ENCODE results near the gene CPED1.
A peak's percentile ranks its signal among the peaks of the same experiment; 100 is the strongest.

The CPED1 gene

GRCh38 chr7:120991161-120991560 lies 2.6 kb downstream of the CPED1 start:
- Histone ChIP-seq H3K27ac (peak overlapping the region; percentile 64), H3K27me3 (replicated peaks) (no peaks in the 10 kb centered on the region), H3K4me3 (ENCODE audit: low read depth, low read length) (peak overlapping the region; percentile 61), H3K36me3 (replicated peaks) (no peaks in the 10 kb centered on the region)
- TF ChIP-seq CTCF (IDR thresholded peaks at IDR 0.05; ENCODE audit: low read depth, low read length, missing control alignments) = no peak
- in situ Hi-C loops (cut with HindIII; ENCODE audit: low pct_ligation_motif_present, low sequenced_read_pairs) = loop anchor here (25.0 kb wide), 2 partner anchors 96 to 346 kb away; partner anchors contain the start of gene WNT16
- no peak for DNase-seq

- H3K27me3 ChIP-seq (replicated peaks) = no peaks in the 10 kb centered on the region
- in situ Hi-C loops (cut with HindIII; ENCODE audit: low pct_ligation_motif_present, low sequenced_read_pairs) = loop anchor here (25.0 kb wide), 2 partner anchors 96 to 346 kb away; partner anchors contain the start of gene WNT16
- no peak for DNase-seq
- H3K36me3 ChIP-seq (replicated peaks) = no peaks in the 10 kb centered on the region
- H3K4me3 ChIP-seq (ENCODE audit: low read depth, low read length) = peak overlapping the region; percentile 61
- TF ChIP-seq CTCF (IDR thresholded peaks at IDR 0.05; ENCODE audit: low read depth, low read length, missing control alignments) = no peak
- peak overlapping the region; percentile 64 for H3K27ac ChIP-seq
Measured at GRCh38 chr7:120991581-120991980, 3.1 kb downstream of the CPED1 start.

GRCh38 chr7:120992272-120992964 lies 3.9 kb downstream of the CPED1 start:
- TF ChIP-seq CTCF (IDR thresholded peaks at IDR 0.05; ENCODE audit: low read depth, low read length, missing control alignments) = no peak
- no peaks in the 10 kb centered on the region for H3K36me3 ChIP-seq (replicated peaks)
- H3K27me3 ChIP-seq (replicated peaks) = no peaks in the 10 kb centered on the region
- no peak for DNase-seq
- H3K4me3 ChIP-seq (ENCODE audit: low read depth, low read length) = peak overlapping the region; percentile 4
- no peak overlapping the region for H3K27ac ChIP-seq
- in situ Hi-C loops (cut with HindIII; ENCODE audit: low pct_ligation_motif_present, low sequenced_read_pairs) = loop anchor here (25.0 kb wide), 2 partner anchors 95 to 345 kb away; partner anchors contain the start of gene WNT16

GRCh38 chr7:120992965-120993494 lies 4.5 kb downstream of the CPED1 start:
- no peak overlapping the region for H3K4me3 ChIP-seq (ENCODE audit: low read depth, low read length)

GRCh38 chr7:120993553-120994191 lies 5.2 kb downstream of the CPED1 start:
- no peaks in the 10 kb centered on the region for H3K36me3 ChIP-seq (replicated peaks)
- H3K4me3 ChIP-seq (ENCODE audit: low read depth, low read length) = no peak overlapping the region
- in situ Hi-C loops (cut with HindIII; ENCODE audit: low pct_ligation_motif_present, low sequenced_read_pairs) = loop anchor here (25.0 kb wide), 2 partner anchors 94 to 344 kb away; partner anchors contain the start of gene WNT16
- no peak for TF ChIP-seq CTCF (IDR thresholded peaks at IDR 0.05; ENCODE audit: low read depth, low read length, missing control alignments)
- H3K27me3 ChIP-seq (replicated peaks) = no peaks in the 10 kb centered on the region
- DNase-seq = no peak
- no peak overlapping the region for H3K27ac ChIP-seq

More at GRCh38 chr7:120992965-120993494, 4.5 kb downstream of the CPED1 start:
- Histone ChIP-seq H3K36me3 (replicated peaks) (no peaks in the 10 kb centered on the region), H3K27me3 (replicated peaks) (no peaks in the 10 kb centered on the region), H3K27ac (no peak overlapping the region)
- no peak for DNase-seq
- TF ChIP-seq CTCF (IDR thresholded peaks at IDR 0.05; ENCODE audit: low read depth, low read length, missing control alignments) = no peak
- in situ Hi-C loops (cut with HindIII; ENCODE audit: low pct_ligation_motif_present, low sequenced_read_pairs) = loop anchor here (25.0 kb wide), 2 partner anchors 94 to 344 kb away; partner anchors contain the start of gene WNT16
